Measurements from ENCODE around the gene ZFP92.
"Not testable (repeated sequence)": the region's sequence is repeated elsewhere in the genome, so short reads cannot be mapped to it uniquely, and the experiment has no call there.

The ZFP92 gene

GRCh38 chrX:153411255-153411987, at the start of gene ZFP92:
ZFP92 (plus strand) TSS chrX:153411472; CDS start chrX:153418323, 6,851 bp downstream.
- DNase-seq: no peak

- no peak for DNase-seq
Observed at GRCh38 chrX:153361781-153362397, 49.4 kb upstream of the ZFP92 start.

- no peak for DNase-seq
Observed at GRCh38 chrX:153365670-153366069, 45.6 kb upstream of the ZFP92 start.

GRCh38 chrX:153366119-153366518, 45.2 kb upstream of the ZFP92 start:
- DNase-seq: no peak

GRCh38 chrX:153366878-153367538, 44.3 kb upstream of the ZFP92 start:
- DNase-seq: no peak

GRCh38 chrX:153370293-153371055, 40.8 kb upstream of the ZFP92 start:
- no peak for DNase-seq

- DNase-seq: no peak
Observed at GRCh38 chrX:153371256-153371655, 40.0 kb upstream of the ZFP92 start.

GRCh38 chrX:153372949-153373348, 38.3 kb upstream of the ZFP92 start:
- DNase-seq: no peak

GRCh38 chrX:153374426-153374825, 36.8 kb upstream of the ZFP92 start:
- no peak for DNase-seq

GRCh38 chrX:153375571-153375970, 35.7 kb upstream of the ZFP92 start:
- no peak for DNase-seq

- DNase-seq: no peak
Observed at GRCh38 chrX:153377727-153378126, 33.5 kb upstream of the ZFP92 start.

GRCh38 chrX:153378607-153379006, 32.7 kb upstream of the ZFP92 start:
- no peak for DNase-seq

- no peak for DNase-seq
Observed at GRCh38 chrX:153379508-153379907, 31.8 kb upstream of the ZFP92 start.

- DNase-seq: peak; percentile 55
Observed at GRCh38 chrX:153379971-153380581, 31.2 kb upstream of the ZFP92 start.

GRCh38 chrX:153380691-153381090, 30.6 kb upstream of the ZFP92 start:
- DNase-seq: no peak

- DNase-seq: peak; percentile 77
Observed at GRCh38 chrX:153381684-153382532, 29.4 kb upstream of the ZFP92 start.

GRCh38 chrX:153382563-153383482, 28.4 kb upstream of the ZFP92 start:
- no peak for DNase-seq

- no peak for DNase-seq
Observed at GRCh38 chrX:153384390-153384789, 26.9 kb upstream of the ZFP92 start.

GRCh38 chrX:153384973-153385372, 26.3 kb upstream of the ZFP92 start:
- not testable (repeated sequence) for DNase-seq

- DNase-seq: no peak
Observed at GRCh38 chrX:153386097-153386496, 25.2 kb upstream of the ZFP92 start.

GRCh38 chrX:153387345-153387744, 23.9 kb upstream of the ZFP92 start:
- DNase-seq: no peak

Measured in NCI-H2107 (cell line).